Lung (tissue), 12 donors: ENCODE results near the gene RUSC2. TPM values are rescaled to one million over a fixed set of nuclear protein-coding genes. Genes with fewer than 3 reads are reported as not detected.
"Not testable (repeated sequence)": the region's sequence is repeated elsewhere in the genome, so short reads cannot be mapped to it uniquely, and the experiment has no call there.

ENCODE experiments used
- ATAC-seq: fragments of 200-7000 bp; cut with Tn5 transposase; one replicate; pipeline ENCODE4 v1.9.1; 2020; ENCODE audit warnings: moderate number of reproducible peaks; ENCODE audit not compliant: insufficient read depth, low FRiP score
- DNase-seq, 3 donors: peaks; one replicate each; pipeline ENCODE4 v3.0.0-alpha.2; 2013 to 2017
- H3K27ac ChIP-seq, 2 donors: one replicate each; pipeline ENCODE4 v1.5.1; 2013; ENCODE audit warnings: mild to moderate bottlenecking in 2 of 2, moderate library complexity in 2 of 2, control low read depth in 1 of 2, inconsistent platforms in 1 of 2, low read depth in 1 of 2, low read length in 1 of 2
- H3K27me3 ChIP-seq, 3 donors: one replicate each; pipeline ENCODE4 v1.5.1; 2013; ENCODE audit warnings: low read length in 2 of 3; ENCODE audit not compliant: control insufficient read depth in 3 of 3, insufficient read depth in 3 of 3
- H3K36me3 ChIP-seq, 4 donors: one replicate each; pipeline ENCODE4 v1.5.1; 2013; ENCODE audit warnings: low read length in 4 of 4, mild to moderate bottlenecking in 1 of 4, moderate library complexity in 1 of 4; ENCODE audit not compliant: control insufficient read depth in 4 of 4, insufficient read depth in 4 of 4
- H3K4me1 ChIP-seq, 5 donors: one replicate each; pipeline ENCODE4 v1.5.1; 2013; ENCODE audit warnings: low read length in 5 of 5, mild to moderate bottlenecking in 2 of 5, moderate library complexity in 1 of 5; ENCODE audit not compliant: control insufficient read depth in 5 of 5, insufficient read depth in 5 of 5
- H3K4me3 ChIP-seq: one replicate; pipeline ENCODE4 v1.5.1; 2013; ENCODE audit warnings: mild to moderate bottlenecking, control low read depth, moderate library complexity
- H3K9ac ChIP-seq, 2 donors: one replicate each; pipeline ENCODE4 v1.5.1; 2013; ENCODE audit warnings: low read length in 2 of 2, control low read depth in 1 of 2; ENCODE audit not compliant: insufficient read depth in 1 of 2
- H3K9me3 ChIP-seq, 4 donors: one replicate each; pipeline ENCODE4 v1.5.1; 2013; ENCODE audit warnings: low read length in 3 of 4, mild to moderate bottlenecking in 1 of 4, moderate library complexity in 1 of 4; ENCODE audit not compliant: control insufficient read depth in 4 of 4, insufficient read depth in 3 of 4
- WGBS, 2 donors: extraction: QIAGEN DNeasy Blood & Tissue Kit; methylation state at CpG; one replicate each; pipeline ENCODE4 v1.1.7; 2013; 5-methylcytosine and 5-hydroxymethylcytosine counted together
- polyA plus RNA-seq, 2 donors: library from polyadenylated mRNA; stranded (reverse); fragments of 200-250 nt; gene quantifications; one replicate each; pipeline ENCODE4 v1.2.1, GENCODE V29; 2013
- total RNA-seq, 2 donors: library from RNA; depleted of rRNA in 1 of 2; stranded (reverse); fragments of >200 nt in 1 of 2; gene quantifications; one replicate each; pipeline ENCODE4 v1.2.1, GENCODE V29; 2014 to 2021
- TF ChIP-seq, protein P1 (sequence below): IDR thresholded peaks from 2 replicates; pipeline ENCODE4 v1.5.1; 2012; ENCODE audit warnings: mild to moderate bottlenecking; ENCODE audit errors: control extremely low read depth, extremely low read depth
- donor health status: control.
- donor health status: control.
- donor health status: Bipolar disorder and iron deficiency.
- donor health status: healthy.
- donor health status: DM: yes; HTN: yes; CAD: no.

Gene RUSC2
- total and polyA plus RNA-seq, 4 donors, result 12.2 to 25.7 (median 14.7) TPM

- H3K9me3 ChIP-seq, result no peaks in the 10 kb centered on the region
- 72 to 77% methylated on average over 2 of the region's 2 CpGs for WGBS, 2 donors
- no peak for DNase-seq
- H3K36me3 ChIP-seq, result no peaks in the 10 kb centered on the region
- H3K4me1 ChIP-seq, result peaks cover 11 to 68% (median 21%) of the 10 kb centered on the region in 5 donors
- peak overlapping the region; percentile 43 to 80 for H3K27ac ChIP-seq
- no peak overlapping the region for H3K4me3 ChIP-seq
- no peak overlapping the region for H3K9ac ChIP-seq
- ATAC-seq, result no peak
- no peaks in the 10 kb centered on the region for H3K27me3 ChIP-seq
- TF ChIP-seq, protein P1, sequence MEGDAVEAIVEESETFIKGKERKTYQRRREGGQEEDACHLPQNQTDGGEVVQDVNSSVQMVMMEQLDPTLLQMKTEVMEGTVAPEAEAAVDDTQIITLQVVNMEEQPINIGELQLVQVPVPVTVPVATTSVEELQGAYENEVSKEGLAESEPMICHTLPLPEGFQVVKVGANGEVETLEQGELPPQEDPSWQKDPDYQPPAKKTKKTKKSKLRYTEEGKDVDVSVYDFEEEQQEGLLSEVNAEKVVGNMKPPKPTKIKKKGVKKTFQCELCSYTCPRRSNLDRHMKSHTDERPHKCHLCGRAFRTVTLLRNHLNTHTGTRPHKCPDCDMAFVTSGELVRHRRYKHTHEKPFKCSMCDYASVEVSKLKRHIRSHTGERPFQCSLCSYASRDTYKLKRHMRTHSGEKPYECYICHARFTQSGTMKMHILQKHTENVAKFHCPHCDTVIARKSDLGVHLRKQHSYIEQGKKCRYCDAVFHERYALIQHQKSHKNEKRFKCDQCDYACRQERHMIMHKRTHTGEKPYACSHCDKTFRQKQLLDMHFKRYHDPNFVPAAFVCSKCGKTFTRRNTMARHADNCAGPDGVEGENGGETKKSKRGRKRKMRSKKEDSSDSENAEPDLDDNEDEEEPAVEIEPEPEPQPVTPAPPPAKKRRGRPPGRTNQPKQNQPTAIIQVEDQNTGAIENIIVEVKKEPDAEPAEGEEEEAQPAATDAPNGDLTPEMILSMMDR, result no peak
Measured at GRCh38 chr9:35521708-35522107, 31.8 kb downstream of the RUSC2 start.

DNA sequence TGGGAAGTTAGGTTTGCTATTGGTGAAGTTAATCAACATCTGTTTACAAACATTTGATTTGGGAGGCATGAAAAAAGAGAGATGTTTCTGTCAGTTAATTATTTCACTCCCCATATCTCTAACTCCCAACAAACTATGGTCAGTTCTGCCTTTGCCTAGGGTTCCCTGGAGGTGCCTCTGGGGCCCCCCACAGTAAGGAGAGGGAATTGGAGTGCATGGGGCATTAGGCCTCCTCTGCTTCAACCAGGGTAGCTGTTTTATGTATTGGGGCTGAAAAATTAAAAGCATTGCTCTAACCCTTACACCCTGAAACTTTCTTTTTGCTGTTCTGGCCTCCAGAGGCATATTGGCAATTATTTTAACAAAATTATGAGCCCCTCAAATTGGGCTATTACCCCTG lies 32.3 kb downstream of the RUSC2 start:
- no peak overlapping the region for H3K9ac ChIP-seq
- no peak for ATAC-seq
- no peaks in the 10 kb centered on the region for H3K27me3 ChIP-seq
- H3K27ac ChIP-seq, result peak overlapping the region in 1 of 2 donors; percentile 80
- no peaks in the 10 kb centered on the region for H3K36me3 ChIP-seq
- H3K4me3 ChIP-seq, result no peak overlapping the region
- H3K9me3 ChIP-seq, result no peaks in the 10 kb centered on the region
- no peak for DNase-seq
- TF ChIP-seq, protein P1, result no peak
- H3K4me1 ChIP-seq, result peaks cover 13 to 64% (median 19%) of the 10 kb centered on the region in 5 donors

GRCh38 chr9:35522700-35523099 lies 32.8 kb downstream of the RUSC2 start:
- Histone ChIP-seq H3K4me3 (no peak overlapping the region), H3K4me1 (peaks cover 13 to 59% (median 17%) of the 10 kb centered on the region in 5 donors), H3K27me3 (no peaks in the 10 kb centered on the region), H3K9me3 (no peaks in the 10 kb centered on the region), H3K27ac (no peak overlapping the region), H3K36me3 (no peaks in the 10 kb centered on the region), H3K9ac (no peak overlapping the region)
- DNase-seq, result no peak
- TF ChIP-seq, protein P1, result no peak
- 81 to 94% methylated on average over 1 of the region's 1 CpG for WGBS, 2 donors
- no peak for ATAC-seq

- ATAC-seq, H3K27me3 ChIP-seq, H3K9ac ChIP-seq, H3K27ac ChIP-seq, DNase-seq, H3K4me3 ChIP-seq, H3K9me3 ChIP-seq, H3K36me3 ChIP-seq: not testable (repeated sequence)
- H3K4me1 ChIP-seq, result peaks cover 11 to 52% (median 17%) of the 10 kb centered on the region in 5 donors
Measured at GRCh38 chr9:35523556-35523955, 33.6 kb downstream of the RUSC2 start.
